ENCODE results near the gene PECR.

DNA sequence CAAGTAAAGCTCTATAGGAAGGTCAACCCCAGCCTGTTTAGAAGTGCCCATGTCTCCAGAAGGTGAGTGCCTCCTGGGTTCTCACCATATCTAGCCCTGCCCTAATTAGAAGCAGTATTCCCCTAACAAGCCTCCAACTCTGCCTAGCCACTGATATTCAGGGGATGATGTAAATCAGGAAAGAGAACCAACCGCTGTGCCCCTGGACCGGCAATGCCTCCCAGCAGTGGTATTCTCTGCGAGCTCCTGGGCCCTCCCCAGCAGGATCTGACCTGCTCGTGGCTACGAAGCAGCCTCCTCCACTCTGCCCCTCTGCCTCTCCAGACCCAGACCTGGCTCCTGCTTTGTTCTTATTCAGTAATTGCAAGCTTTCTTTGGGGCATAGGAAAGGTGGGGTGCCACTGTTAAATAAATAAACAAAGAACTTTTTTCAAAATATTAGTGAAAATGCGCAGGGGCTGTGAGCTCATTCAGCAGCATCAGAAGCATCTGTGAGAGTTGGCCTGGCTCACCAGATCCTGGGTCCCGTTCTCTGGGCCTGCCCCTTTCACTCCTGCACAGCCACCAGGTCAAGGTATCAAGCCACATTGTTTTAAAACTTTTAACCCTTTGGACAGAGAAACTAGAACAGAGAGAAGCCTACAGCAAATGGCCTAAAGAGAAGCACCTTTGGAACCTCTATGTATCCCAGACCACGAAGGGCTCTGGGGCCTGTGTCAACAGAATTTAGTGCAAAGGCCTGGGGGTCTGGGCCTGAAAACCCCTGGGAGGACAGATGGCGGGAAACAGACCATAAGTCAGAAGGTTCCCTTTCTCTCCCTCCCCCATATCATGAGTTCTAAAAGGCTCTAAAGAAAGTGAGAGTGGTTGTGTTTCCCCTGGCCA is 80.2 kb downstream of the PECR start:
- TF ChIP-seq, protein P1, sequence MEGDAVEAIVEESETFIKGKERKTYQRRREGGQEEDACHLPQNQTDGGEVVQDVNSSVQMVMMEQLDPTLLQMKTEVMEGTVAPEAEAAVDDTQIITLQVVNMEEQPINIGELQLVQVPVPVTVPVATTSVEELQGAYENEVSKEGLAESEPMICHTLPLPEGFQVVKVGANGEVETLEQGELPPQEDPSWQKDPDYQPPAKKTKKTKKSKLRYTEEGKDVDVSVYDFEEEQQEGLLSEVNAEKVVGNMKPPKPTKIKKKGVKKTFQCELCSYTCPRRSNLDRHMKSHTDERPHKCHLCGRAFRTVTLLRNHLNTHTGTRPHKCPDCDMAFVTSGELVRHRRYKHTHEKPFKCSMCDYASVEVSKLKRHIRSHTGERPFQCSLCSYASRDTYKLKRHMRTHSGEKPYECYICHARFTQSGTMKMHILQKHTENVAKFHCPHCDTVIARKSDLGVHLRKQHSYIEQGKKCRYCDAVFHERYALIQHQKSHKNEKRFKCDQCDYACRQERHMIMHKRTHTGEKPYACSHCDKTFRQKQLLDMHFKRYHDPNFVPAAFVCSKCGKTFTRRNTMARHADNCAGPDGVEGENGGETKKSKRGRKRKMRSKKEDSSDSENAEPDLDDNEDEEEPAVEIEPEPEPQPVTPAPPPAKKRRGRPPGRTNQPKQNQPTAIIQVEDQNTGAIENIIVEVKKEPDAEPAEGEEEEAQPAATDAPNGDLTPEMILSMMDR (IDR thresholded peaks at IDR 0.05): no peak
- no peak for TF ChIP-seq POLR2A (IDR thresholded peaks at IDR 0.05)

Data from breast epithelium (tissue), 3 donors.